Stimulated activated CD4-positive, alpha-beta T cell treated with anti-CD3 and anti-CD28 coated beads, Interleukin-4, amount 100 ng/mL, for 48 hours (primary cell): ENCODE measurements around the gene HINFP.

Source experiments
- DNase-seq, 2 donors: peaks; one replicate each; pipeline ENCODE4 v3.0.0-alpha.2; 2020; ENCODE audit warnings: low read depth in 2 of 2

Gene HINFP

GRCh38 chr11:119121008-119121810, at the start of gene HINFP:
HINFP (plus strand) TSS chr11:119121580; CDS start chr11:119126945, 5,365 bp downstream.
- DNase-seq: peak; percentile 99 to 100

- DNase-seq: no peak
These were observed 43.5 kb upstream of the HINFP start for GRCh38 chr11:119077839-119078238.

DNA sequence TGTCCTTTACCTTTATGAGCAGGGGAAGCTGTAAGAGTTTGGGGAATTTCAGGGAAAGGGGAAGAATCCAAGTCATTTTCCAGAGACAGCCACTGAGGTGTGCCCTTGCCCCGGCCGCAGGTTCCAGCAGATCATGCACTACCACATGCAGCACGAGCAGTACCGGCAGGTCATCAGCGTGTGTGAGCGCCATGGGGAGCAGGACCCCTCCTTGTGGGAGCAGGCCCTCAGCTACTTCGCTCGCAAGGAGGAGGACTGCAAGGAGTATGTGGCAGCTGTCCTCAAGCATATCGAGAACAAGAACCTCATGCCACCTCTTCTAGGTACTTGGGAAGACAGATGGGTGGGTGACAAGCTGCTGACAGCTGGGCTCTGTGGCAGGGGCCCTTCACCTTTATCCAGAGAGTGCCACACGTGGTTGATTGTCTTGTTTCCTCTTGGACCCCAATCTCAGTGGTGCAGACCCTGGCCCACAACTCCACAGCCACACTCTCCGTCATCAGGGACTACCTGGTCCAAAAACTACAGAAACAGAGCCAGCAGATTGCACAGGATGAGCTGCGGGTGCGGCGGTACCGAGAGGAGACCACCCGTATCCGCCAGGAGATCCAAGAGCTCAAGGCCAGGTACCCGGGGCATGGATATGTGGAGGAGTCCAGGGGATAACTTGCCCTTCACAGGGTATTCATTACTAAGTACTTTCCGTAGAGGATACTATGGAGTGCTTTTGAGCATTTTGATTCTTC, 42.5 kb upstream of the HINFP start:
- no peak for DNase-seq

DNA sequence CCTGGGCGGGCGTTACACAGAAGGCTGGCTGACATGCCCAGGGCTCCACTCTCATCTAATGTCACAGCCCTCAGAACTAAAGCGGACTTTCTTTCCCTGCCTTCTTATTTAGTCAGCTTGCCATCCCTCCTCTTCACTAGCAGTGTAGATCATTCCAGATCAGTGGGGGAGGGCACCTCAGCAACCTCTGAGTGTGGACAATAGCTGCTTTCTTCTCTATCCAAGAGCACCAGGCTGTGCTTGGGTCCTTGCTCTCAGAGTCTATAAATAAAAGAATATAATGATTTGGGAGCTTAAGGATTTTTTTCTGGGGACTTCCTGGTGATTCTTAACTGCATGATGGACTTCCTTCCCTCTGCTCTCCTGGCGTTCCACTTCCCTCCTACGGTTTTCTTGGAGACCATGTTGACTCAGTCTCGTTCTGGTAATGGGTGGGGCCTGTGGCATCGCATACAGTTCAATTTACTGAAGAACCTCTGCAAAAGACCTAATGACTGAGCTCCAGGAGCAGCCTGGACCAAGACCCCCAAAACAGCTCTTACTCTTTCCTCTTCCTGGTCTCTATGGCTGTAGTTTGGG, 39.6 kb upstream of the HINFP start:
- no peak for DNase-seq

DNA sequence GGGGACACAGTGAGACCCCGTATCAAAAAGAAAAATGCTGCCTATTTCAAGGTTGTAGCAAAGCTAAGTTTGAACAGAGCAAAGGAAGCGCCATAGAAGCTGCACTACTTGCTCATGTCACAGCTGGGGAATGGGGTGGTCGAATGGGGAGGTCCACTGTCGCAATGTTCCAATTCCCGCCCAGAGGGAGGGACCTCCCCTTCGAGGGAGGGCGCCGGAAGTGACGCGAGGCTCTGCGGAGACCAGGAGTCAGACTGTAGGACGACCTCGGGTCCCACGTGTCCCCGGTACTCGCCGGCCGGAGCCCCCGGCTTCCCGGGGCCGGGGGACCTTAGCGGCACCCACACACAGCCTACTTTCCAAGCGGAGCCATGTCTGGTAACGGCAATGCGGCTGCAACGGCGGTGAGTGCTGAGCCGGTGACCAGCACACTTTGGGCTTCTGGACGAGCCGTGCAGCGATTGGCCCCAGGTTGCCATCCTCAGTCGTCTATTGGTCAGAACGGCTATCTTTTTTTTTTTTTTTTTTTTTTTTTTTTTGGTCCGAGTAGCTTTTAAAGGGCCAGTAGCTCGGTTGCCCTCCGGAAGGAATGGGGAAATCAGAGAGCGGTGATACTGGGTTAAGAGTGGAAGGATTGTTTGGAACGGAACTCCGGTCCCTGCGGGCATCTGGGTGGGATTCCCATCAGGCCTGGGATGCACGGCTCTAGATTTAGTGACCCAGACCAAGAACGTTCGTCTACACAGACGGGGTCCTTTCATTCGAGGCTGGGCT, 36.5 kb upstream of the HINFP start, which contains the start of gene HMBS:
HMBS (plus strand) TSS at position 219 of the 774 bp plus-strand sequence; CDS start at position 372, 153 bp downstream.
- DNase-seq: peak; percentile 86 to 89

GRCh38 chr11:119085437-119085847, 35.9 kb upstream of the HINFP start:
- DNase-seq: no peak

- DNase-seq: no peak
These were observed 34.3 kb upstream of the HINFP start for GRCh38 chr11:119087123-119087522.

DNA sequence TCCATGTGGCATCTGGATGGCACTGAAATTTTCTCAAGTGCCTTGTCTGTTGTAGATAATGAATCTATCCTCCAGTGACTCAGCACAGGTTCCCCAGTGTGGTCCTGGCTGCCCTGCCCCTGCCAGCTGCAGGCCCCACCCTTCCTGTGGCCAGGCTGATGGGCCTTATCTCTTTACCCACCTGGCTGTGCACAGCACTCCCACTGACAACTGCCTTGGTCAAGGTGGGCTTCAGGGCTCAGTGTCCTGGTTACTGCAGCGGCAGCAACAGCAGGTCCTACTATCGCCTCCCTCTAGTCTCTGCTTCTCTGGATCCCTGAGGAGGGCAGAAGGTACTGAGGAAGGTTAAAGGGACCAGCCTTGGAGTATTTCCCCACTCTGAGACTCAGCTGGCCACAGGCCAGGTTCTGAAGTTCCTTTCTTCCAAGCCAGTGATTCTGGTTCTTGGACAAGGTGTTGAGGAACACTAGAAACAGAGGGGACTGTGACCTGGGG, 33.6 kb upstream of the HINFP start:
- DNase-seq: no peak

- no peak for DNase-seq
These were observed 33.0 kb upstream of the HINFP start for GRCh38 chr11:119088406-119088805.

DNA sequence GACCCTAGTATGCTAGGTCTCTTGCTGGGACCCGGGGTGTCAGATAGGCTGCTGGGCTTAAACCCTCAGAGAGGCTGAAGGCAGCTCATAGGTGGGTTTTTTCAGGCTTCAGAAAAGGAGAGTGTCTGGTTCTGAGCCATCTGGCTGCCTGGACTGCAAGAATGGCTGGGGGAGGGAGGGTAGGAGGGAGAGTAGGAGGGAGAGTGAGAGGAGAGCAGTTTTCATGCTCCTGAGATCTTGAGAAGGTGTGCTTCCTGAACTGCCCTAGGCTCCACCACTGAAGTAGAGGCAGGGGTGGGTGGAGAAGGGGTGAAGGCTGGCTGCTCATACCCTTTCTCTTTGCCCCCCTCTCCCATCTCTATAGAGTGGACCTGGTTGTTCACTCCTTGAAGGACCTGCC, 32.1 kb upstream of the HINFP start:
- no peak for DNase-seq

- DNase-seq: no peak
These were observed 30.2 kb upstream of the HINFP start for GRCh38 chr11:119091178-119091577.

GRCh38 chr11:119091966-119092879, 29.2 kb upstream of the HINFP start:
- DNase-seq: no peak

- no peak for DNase-seq
These were observed 28.2 kb upstream of the HINFP start for GRCh38 chr11:119092880-119093842.

- DNase-seq: peak in 1 of 2 donors; percentile 34
These were observed 27.2 kb upstream of the HINFP start for GRCh38 chr11:119093942-119094815.

DNA sequence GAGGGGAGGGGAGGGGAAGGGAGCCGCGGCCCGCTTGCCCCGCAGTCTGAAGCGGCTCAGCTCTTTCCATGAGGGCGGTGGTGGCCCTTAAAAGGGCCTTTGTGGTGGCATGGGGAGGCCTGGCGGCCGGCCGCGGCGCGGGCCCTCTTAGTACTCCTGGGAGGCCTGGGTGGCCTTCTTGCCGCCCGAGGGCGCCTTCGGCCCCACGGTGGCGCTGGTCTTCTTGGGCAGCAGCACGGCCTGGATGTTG, 26.6 kb upstream of the HINFP start:
- no peak for DNase-seq

DNA sequence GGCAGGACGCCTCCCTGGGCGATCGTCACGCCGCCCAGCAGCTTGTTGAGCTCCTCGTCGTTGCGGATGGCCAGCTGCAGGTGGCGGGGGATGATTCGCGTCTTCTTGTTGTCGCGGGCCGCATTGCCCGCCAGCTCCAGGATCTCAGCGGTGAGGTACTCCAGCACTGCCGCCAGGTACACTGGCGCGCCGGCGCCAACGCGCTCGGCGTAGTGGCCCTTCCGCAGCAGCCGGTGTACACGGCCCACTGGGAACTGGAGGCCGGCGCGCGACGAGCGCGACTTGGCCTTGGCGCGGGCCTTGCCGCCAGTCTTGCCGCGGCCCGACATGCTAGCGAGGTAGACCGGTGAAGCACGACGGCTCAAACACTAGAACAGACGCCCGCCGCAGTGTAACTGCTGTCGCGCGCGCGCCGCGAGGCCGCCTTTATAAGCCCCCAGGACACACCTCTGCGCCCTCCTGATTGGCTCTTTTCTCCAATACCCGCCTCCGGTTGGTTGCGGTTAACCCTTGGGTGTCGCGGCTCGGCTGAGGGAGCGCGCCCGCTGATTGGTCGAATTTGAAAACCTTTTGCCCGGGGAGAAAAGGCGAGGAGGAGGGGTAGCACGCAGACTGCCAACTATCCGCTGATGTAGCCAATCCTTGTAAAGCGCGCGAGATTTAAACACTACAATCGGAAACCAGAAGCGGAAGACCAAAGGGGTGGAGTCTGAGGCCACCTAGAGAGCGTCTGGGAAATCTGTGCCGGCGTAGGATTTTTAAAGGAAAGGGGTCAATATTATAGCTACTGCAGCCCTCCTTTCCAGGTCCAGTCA, 26.1 kb upstream of the HINFP start:
- DNase-seq: peak; percentile 98 to 99

DNA sequence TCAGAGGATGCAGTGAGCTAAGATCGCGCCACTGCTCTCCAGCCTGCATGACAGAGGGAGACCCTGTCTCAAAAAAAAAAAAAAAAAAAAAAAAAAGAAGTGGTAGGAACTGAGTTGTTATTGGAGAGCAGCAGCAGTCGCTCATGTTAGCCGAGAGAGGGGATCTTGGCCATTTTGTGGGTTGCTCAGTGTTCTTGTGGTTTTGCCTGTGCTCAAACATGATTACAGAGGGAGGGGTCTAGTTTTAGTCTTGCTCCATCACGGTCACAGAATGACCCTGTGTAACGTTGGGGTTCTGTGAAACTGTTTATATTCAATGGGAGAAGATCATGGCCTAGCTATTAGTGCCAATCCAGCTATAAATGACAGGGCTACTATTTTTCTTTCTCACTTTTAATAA, 21.7 kb upstream of the HINFP start:
- no peak for DNase-seq
